Measurements from ENCODE around the gene PXYLP1.

DNA sequence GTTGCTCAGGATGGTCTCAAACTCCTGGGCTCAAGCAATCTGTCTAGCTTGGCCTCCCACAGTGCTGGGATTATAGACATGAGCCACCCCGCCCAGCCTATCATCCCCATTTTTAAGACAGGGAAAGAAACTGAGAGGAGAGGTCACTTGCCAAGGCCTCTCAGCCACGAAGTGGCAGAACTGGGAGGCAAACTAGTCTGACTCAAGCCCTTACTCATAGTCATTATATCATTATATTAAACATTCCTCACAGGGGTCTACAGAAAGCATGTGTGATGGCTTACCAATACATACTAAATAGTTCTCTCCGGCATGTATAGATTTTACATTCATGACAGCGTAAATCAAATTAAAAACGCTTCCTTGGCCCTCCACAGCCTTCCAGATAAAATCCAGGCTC is 74.7 kb downstream of the PXYLP1 start:
- no peak for TF ChIP-seq CREB1 (IDR thresholded peaks at IDR 0.05; ENCODE audit: low read depth)
- TF ChIP-seq, protein P1, sequence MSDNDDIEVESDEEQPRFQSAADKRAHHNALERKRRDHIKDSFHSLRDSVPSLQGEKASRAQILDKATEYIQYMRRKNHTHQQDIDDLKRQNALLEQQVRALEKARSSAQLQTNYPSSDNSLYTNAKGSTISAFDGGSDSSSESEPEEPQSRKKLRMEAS (IDR thresholded peaks at IDR 0.05) = no peak
- TF ChIP-seq RAD21 (IDR thresholded peaks at IDR 0.05; ENCODE audit: low read depth) = no peak
- TF ChIP-seq, protein P2, sequence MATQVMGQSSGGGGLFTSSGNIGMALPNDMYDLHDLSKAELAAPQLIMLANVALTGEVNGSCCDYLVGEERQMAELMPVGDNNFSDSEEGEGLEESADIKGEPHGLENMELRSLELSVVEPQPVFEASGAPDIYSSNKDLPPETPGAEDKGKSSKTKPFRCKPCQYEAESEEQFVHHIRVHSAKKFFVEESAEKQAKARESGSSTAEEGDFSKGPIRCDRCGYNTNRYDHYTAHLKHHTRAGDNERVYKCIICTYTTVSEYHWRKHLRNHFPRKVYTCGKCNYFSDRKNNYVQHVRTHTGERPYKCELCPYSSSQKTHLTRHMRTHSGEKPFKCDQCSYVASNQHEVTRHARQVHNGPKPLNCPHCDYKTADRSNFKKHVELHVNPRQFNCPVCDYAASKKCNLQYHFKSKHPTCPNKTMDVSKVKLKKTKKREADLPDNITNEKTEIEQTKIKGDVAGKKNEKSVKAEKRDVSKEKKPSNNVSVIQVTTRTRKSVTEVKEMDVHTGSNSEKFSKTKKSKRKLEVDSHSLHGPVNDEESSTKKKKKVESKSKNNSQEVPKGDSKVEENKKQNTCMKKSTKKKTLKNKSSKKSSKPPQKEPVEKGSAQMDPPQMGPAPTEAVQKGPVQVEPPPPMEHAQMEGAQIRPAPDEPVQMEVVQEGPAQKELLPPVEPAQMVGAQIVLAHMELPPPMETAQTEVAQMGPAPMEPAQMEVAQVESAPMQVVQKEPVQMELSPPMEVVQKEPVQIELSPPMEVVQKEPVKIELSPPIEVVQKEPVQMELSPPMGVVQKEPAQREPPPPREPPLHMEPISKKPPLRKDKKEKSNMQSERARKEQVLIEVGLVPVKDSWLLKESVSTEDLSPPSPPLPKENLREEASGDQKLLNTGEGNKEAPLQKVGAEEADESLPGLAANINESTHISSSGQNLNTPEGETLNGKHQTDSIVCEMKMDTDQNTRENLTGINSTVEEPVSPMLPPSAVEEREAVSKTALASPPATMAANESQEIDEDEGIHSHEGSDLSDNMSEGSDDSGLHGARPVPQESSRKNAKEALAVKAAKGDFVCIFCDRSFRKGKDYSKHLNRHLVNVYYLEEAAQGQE (IDR thresholded peaks at IDR 0.05; ENCODE audit: low read depth) = no peak
